VCaP (cell line): Measurements from ENCODE around the gene CRACDL.

Source experiments
- H3K27ac ChIP-seq: fragments of 450-650 bp; 2 replicates; pipeline ENCODE4 v1.5.1; 2017
- CTCF ChIP-seq: fragments of 450-650 bp; conservative IDR thresholded peaks from 2 replicates; pipeline ENCODE4 v1.5.1; 2017; ENCODE audit warnings: mild to moderate bottlenecking, moderate library complexity

The CRACDL gene

GRCh38 chr2:98776136-98776535 lies 159.9 kb downstream of the CRACDL start:
- TF ChIP-seq CTCF, result no peak

GRCh38 chr2:98775146-98775986 lies 160.7 kb downstream of the CRACDL start:
- no peak for TF ChIP-seq CTCF
- no peak overlapping the region for H3K27ac ChIP-seq

More at GRCh38 chr2:98776136-98776535, 159.9 kb downstream of the CRACDL start:
- H3K27ac ChIP-seq, result no peak overlapping the region

GRCh38 chr2:98773907-98774306 lies 162.1 kb downstream of the CRACDL start:
- no peak for TF ChIP-seq CTCF
- H3K27ac ChIP-seq, result no peak overlapping the region

GRCh38 chr2:98773169-98773568 lies 162.9 kb downstream of the CRACDL start:
- H3K27ac ChIP-seq, result no peak overlapping the region
- TF ChIP-seq CTCF, result no peak

GRCh38 chr2:98772536-98772935 lies 163.5 kb downstream of the CRACDL start:
- TF ChIP-seq CTCF, result no peak

GRCh38 chr2:98771721-98772524 lies 164.1 kb downstream of the CRACDL start:
- no peak for TF ChIP-seq CTCF
- H3K27ac ChIP-seq, result peak overlapping the region; percentile 67

More at GRCh38 chr2:98772536-98772935, 163.5 kb downstream of the CRACDL start:
- peak overlapping the region; percentile 67 for H3K27ac ChIP-seq

- no peak for TF ChIP-seq CTCF
- H3K27ac ChIP-seq, result peak overlapping the region; percentile 67
Measured at GRCh38 chr2:98771264-98771663, 164.8 kb downstream of the CRACDL start.
